H1 (cell line): ENCODE data around the gene OR5D18. TPM values are rescaled to one million over a fixed set of nuclear protein-coding genes. Genes with fewer than 3 reads are reported as not detected.

Experiments
- CTCF ChIA-PET: fragments of 300-600 bp; sonication (Branson Sonifier 250); formaldehyde crosslinking; loops from one replicate; lab custom pipeline; 2021; ENCODE audit not compliant: partially characterized antibody; lab: Charles Lee
- POLR2A ChIA-PET: fragments of 300-600 bp; sonication (Branson Sonifier 250); formaldehyde crosslinking; loops from one replicate; lab custom pipeline; 2021; ENCODE audit warnings: inconsistent platforms; ENCODE audit not compliant: partially characterized antibody; lab: Charles Lee
- DNase-seq, 2 experiments: peaks; one replicate each; pipeline versions ENCODE4 v3.0.0 to v3.0.0-alpha.2; 2010 to 2022; ENCODE audit warnings: low spot score in 2 of 2, low read depth in 1 of 2, mixed read lengths in 1 of 2
- FAIRE-seq: peaks from 2 replicates; lab custom pipeline; 2011; peaks lifted over from hg19 to GRCh38; lab: Jason Lieb, UNC
- H2AFZ ChIP-seq: 2 replicates; pipeline ENCODE4 v1.8.1; 2012; ENCODE audit warnings: low read length, inconsistent platforms
- H2AK5ac ChIP-seq: 2 replicates; pipeline ENCODE4 v1.6.1; 2013; ENCODE audit warnings: low read depth, low read length
- H2BK120ac ChIP-seq: replicated peaks from 2 replicates; pipeline ENCODE3; 2013; ENCODE audit warnings: low read depth, low read length, inconsistent platforms
- H2BK12ac ChIP-seq: 2 replicates; pipeline ENCODE4 v1.6.1; 2013; ENCODE audit warnings: low read depth, low read length
- H2BK15ac ChIP-seq: 2 replicates; pipeline ENCODE4 v1.6.1; 2013; ENCODE audit warnings: low read length
- H2BK20ac ChIP-seq: 2 replicates; pipeline ENCODE4 v1.6.1; 2013; ENCODE audit warnings: low read length
- H2BK5ac ChIP-seq: 2 replicates; pipeline ENCODE4 v1.6.1; 2013; ENCODE audit warnings: low read depth, low read length
- H3K14ac ChIP-seq: 2 replicates; pipeline ENCODE4 v1.6.1; 2013; ENCODE audit warnings: inconsistent platforms; ENCODE audit not compliant: insufficient read length
- H3K18ac ChIP-seq: 2 replicates; pipeline ENCODE4 v1.6.1; 2013; ENCODE audit warnings: low read length; ENCODE audit errors: extremely low read depth
- H3K23ac ChIP-seq: 2 replicates; pipeline ENCODE4 v1.6.1; 2013; ENCODE audit warnings: inconsistent platforms; ENCODE audit not compliant: insufficient read length
- H3K23me2 ChIP-seq: 2 replicates; pipeline ENCODE4 v1.6.1; 2013; ENCODE audit warnings: low read depth, low read length
- H3K27ac ChIP-seq: 2 replicates; pipeline ENCODE4 v1.6.1; 2011; ENCODE audit warnings: low read depth, low read length, inconsistent platforms
- H3K27me3 ChIP-seq, 4 experiments: replicated peaks in 1 of 4; 1 replicate in 1 of 4; 2 replicates in 3 of 4; pipeline versions ENCODE4 v1.6.1 to v1.8.1; 2011 to 2013; ENCODE audit warnings: low read length in 3 of 4, mild to moderate bottlenecking in 3 of 4, inconsistent platforms in 2 of 4, mixed read lengths in 2 of 4, moderate library complexity in 1 of 4; ENCODE audit not compliant: control insufficient read depth in 3 of 4, insufficient read depth in 3 of 4; ENCODE audit errors: extremely low read depth in 1 of 4
- H3K36me3 ChIP-seq, 4 experiments: 2 replicates each; pipeline versions ENCODE4 v1.6.1 to v1.8.1; 2011 to 2013; ENCODE audit warnings: mild to moderate bottlenecking in 4 of 4, low read length in 3 of 4, moderate library complexity in 2 of 4, control low read depth in 1 of 4, inconsistent platforms in 1 of 4; ENCODE audit not compliant: insufficient read depth in 4 of 4, control insufficient read depth in 2 of 4
- H3K4ac ChIP-seq: replicated peaks from 2 replicates; pipeline ENCODE3; 2013; ENCODE audit warnings: low read length, low read depth, mixed read lengths, inconsistent platforms; ENCODE audit not compliant: insufficient read length
- H3K4me1 ChIP-seq, 4 experiments: replicated peaks in 1 of 4; 1 replicate in 1 of 4; 2 replicates in 3 of 4; pipeline versions ENCODE4 v1.6.1 to v1.8.1; 2011 to 2013; ENCODE audit warnings: low read length in 3 of 4, inconsistent platforms in 2 of 4, mixed read lengths in 1 of 4; ENCODE audit not compliant: insufficient read depth in 4 of 4, control insufficient read depth in 3 of 4
- H3K4me2 ChIP-seq, 2 experiments: 2 replicates each; pipeline versions ENCODE4 v1.6.1 to v1.8.1; 2011 to 2013; ENCODE audit warnings: low read depth in 2 of 2, low read length in 2 of 2, control low read depth in 1 of 2, inconsistent platforms in 1 of 2, mild to moderate bottlenecking in 1 of 2; ENCODE audit not compliant: insufficient read depth in 1 of 2
- H3K4me3 ChIP-seq, 4 experiments: fragments of 200-600, 300-600 bp in 1 of 4; sonication (generic), shearing (Covaris generic), sonication (Bioruptor Twin) in 1 of 4; 2 replicates each; pipeline versions ENCODE4 v1.5.1 to v1.8.1; 2011 to 2016; ENCODE audit warnings: low read length in 4 of 4, low read depth in 3 of 4, control low read depth in 2 of 4, inconsistent platforms in 2 of 4, mild to moderate bottlenecking in 2 of 4, mixed read lengths in 1 of 4, moderate library complexity in 1 of 4; ENCODE audit not compliant: insufficient read depth in 2 of 4; ENCODE audit errors: extremely low read depth in 1 of 4
- H3K56ac ChIP-seq: replicated peaks from 2 replicates; pipeline ENCODE3; 2013; ENCODE audit warnings: low read depth, mild to moderate bottlenecking, mixed read lengths, low read length, inconsistent platforms; ENCODE audit not compliant: insufficient read length
- H3K79me1 ChIP-seq: 2 replicates; pipeline ENCODE4 v1.6.1; 2013; ENCODE audit warnings: low read depth, low read length, control low read depth
- H3K79me2 ChIP-seq, 2 experiments: 2 replicates each; pipeline versions ENCODE4 v1.6.1 to v1.8.1; 2012 to 2013; ENCODE audit warnings: low read length in 2 of 2, mild to moderate bottlenecking in 2 of 2, inconsistent platforms in 1 of 2; ENCODE audit not compliant: insufficient read depth in 2 of 2, control insufficient read depth in 1 of 2
- H3K9ac ChIP-seq, 4 experiments: replicated peaks in 1 of 4; 1 replicate in 1 of 4; 2 replicates in 3 of 4; pipeline versions ENCODE4 v1.6.1 to v1.8.1; 2011 to 2013; ENCODE audit warnings: low read depth in 3 of 4, low read length in 3 of 4, control low read depth in 2 of 4, mild to moderate bottlenecking in 2 of 4, moderate library complexity in 2 of 4, inconsistent platforms in 1 of 4; ENCODE audit errors: extremely low read depth in 1 of 4
- H3K9me3 ChIP-seq, 2 experiments: 2 replicates each; pipeline versions ENCODE4 v1.6.1 to v1.8.1; 2012 to 2013; ENCODE audit warnings: mild to moderate bottlenecking in 2 of 2, moderate library complexity in 2 of 2, control low read depth in 1 of 2, inconsistent platforms in 1 of 2, low read depth in 1 of 2, low read length in 1 of 2, mixed read lengths in 1 of 2; ENCODE audit not compliant: insufficient read depth in 2 of 2
- H4K20me1 ChIP-seq, 2 experiments: replicated peaks in 1 of 2; 2 replicates each; pipeline versions ENCODE3 to v1.8.1; 2011 to 2013; ENCODE audit warnings: inconsistent platforms in 2 of 2, low read length in 2 of 2, mild to moderate bottlenecking in 1 of 2; ENCODE audit not compliant: insufficient read depth in 2 of 2, control insufficient read depth in 1 of 2
- H4K5ac ChIP-seq: 2 replicates; pipeline ENCODE4 v1.6.1; 2013; ENCODE audit warnings: low read length, low read depth, mixed read lengths, inconsistent platforms; ENCODE audit not compliant: insufficient read length
- H4K8ac ChIP-seq: 2 replicates; pipeline ENCODE4 v1.8.0; 2013; ENCODE audit warnings: mild to moderate bottlenecking, moderate library complexity, low read length, inconsistent platforms; ENCODE audit not compliant: insufficient read depth; ENCODE audit errors: extremely low read depth
- H4K91ac ChIP-seq: replicated peaks from 2 replicates; pipeline ENCODE3; 2013; ENCODE audit warnings: low read length, mixed read lengths, inconsistent platforms; ENCODE audit not compliant: insufficient read length
- ASH2L ChIP-seq: fragments of 200-600, 300-600 bp; sonication (generic); IDR thresholded peaks from one replicate; pipeline ENCODE4 v1.7.1; 2017; ENCODE audit warnings: low read length
- CTBP2 ChIP-seq: IDR thresholded peaks from 2 replicates; pipeline ENCODE4 v1.7.0; 2011; ENCODE audit warnings: borderline replicate concordance, mild to moderate bottlenecking, moderate library complexity, mixed read lengths, low read length; ENCODE audit not compliant: insufficient read depth, insufficient read length
- EGR1 ChIP-seq: IDR thresholded peaks from 2 replicates; pipeline ENCODE4 v1.6.1; 2011; ENCODE audit warnings: low read depth, low read length, borderline replicate concordance
- GTF2F1 ChIP-seq: IDR thresholded peaks from 2 replicates; pipeline ENCODE4 v1.6.1; 2012; ENCODE audit warnings: low read depth, low read length, improper control_type of control experiment, borderline replicate concordance
- RFX5 ChIP-seq: IDR thresholded peaks from 2 replicates; pipeline ENCODE4 v1.6.1; 2011; ENCODE audit warnings: low read depth, low read length, improper control_type of control experiment, borderline replicate concordance
- SAP30 ChIP-seq: fragments of 300-600 bp; sonication (generic); IDR thresholded peaks from 2 replicates; pipeline ENCODE4 v1.7.1; 2012; ENCODE audit warnings: low read length, moderate library complexity, mild to moderate bottlenecking, inconsistent platforms; ENCODE audit not compliant: insufficient read depth, insufficient replicate concordance
- SIRT6 ChIP-seq: IDR thresholded peaks from one replicate; pipeline ENCODE4 v1.7.1; 2012; ENCODE audit warnings: low read length, inconsistent platforms
- TEAD4 ChIP-seq: IDR thresholded peaks from 2 replicates; pipeline ENCODE4 v1.6.1; 2012; ENCODE audit warnings: low read depth, low read length, inconsistent platforms, mixed read lengths
- WGBS, 2 experiments: shearing (Covaris generic) in 1 of 2; methylation state at CpG; one replicate each; pipeline versions ENCODE4 v1.1.6 to v1.1.7; 2013 to 2015; ENCODE audit warnings: low lambda C conversion rate in 2 of 2, mixed read lengths in 2 of 2, inconsistent platforms in 1 of 2, low coverage in 1 of 2, missing lambda C conversion rate in 1 of 2; ENCODE audit not compliant: insufficient replicate concordance in 2 of 2, insufficient coverage in 1 of 2, insufficient read length in 1 of 2; ENCODE audit errors: extremely low coverage in 1 of 2, missing lambda C conversion rate in 1 of 2; 5-methylcytosine and 5-hydroxymethylcytosine counted together
- polyA plus RNA-seq, 7 experiments: library from polyadenylated mRNA; depleted of rRNA in 3 of 7; stranded (reverse) in 5 of 7; unstranded in 2 of 7; fragments of >200 nt in 5 of 7; fragments of 200-250 nt in 2 of 7; gene quantifications; 1 replicate in 5 of 7; 2 replicates in 1 of 7; 4 replicates in 1 of 7; pipeline versions ENCODE4 v1.2.1 to v1.2.3, GENCODE V29; 2011 to 2013; ENCODE audit warnings: missing spikeins in 2 of 7, mixed read lengths in 2 of 7
- total RNA-seq: library from RNA; stranded (reverse); fragmentation: NEBNext Ultra II Directional; extraction: Animal tissue kit (Norgen Biotek cat#: 25700); gene quantifications from 2 replicates; pipeline ENCODE4 v1.2.1, GENCODE V29; 2021
- TF ChIP-seq, protein P1 (sequence below), 3 experiments: IDR thresholded peaks; 1 replicate in 2 of 3; 2 replicates in 1 of 3; pipeline versions ENCODE4 v1.5.1 to v1.6.1; 2011; ENCODE audit warnings: low read length in 3 of 3, mild to moderate bottlenecking in 3 of 3, inconsistent platforms in 2 of 3, low read depth in 1 of 3, moderate library complexity in 1 of 3; ENCODE audit not compliant: insufficient read depth in 1 of 3; ENCODE audit errors: control extremely low read depth in 1 of 3
- TF ChIP-seq, protein P2 (sequence below): IDR thresholded peaks from 2 replicates; pipeline ENCODE4 v1.6.1; 2012; ENCODE audit warnings: low read length, inconsistent platforms

The OR5D18 gene
- total and polyA plus RNA-seq, 2 of the 8 experiments (the other 6 are each of a cell fraction or from before 2014, with no cell fraction given) = not detected

DNA sequence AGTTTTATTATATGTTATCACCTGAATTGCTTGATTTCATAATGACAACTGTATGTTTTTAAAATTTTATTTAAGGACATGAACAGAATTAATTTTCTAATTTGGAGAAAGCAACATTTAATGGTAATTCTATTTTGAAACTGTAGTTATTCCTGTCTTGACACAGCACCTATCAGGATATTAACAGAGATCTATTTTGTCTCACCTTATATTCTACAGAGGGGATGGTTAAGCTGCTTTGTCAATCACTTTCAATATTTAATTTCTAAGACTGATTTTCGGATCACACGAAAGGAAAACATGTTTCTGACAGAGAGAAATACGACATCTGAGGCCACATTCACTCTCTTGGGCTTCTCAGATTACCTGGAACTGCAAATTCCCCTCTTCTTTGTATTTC, 19.0 kb downstream of the OR5D18 start, which contains the start of gene OR5D16:
Gene OR5D16 (plus strand): TSS at position 301 of the 400 bp plus-strand sequence. CDS start 0 bp downstream, at position 301.
- no peak within 1 kb of the TSS for H3K56ac ChIP-seq
- no peaks in the 10 kb centered on the region for H3K4me1 ChIP-seq
- H3K18ac ChIP-seq = no peak within 1 kb of the TSS
- no peak within 1 kb of the TSS for H4K91ac ChIP-seq
- H4K8ac ChIP-seq = no peak within 1 kb of the TSS
- no peak within 1 kb of the TSS for H3K4me2 ChIP-seq
- H3K27me3 ChIP-seq = no peaks in the 10 kb centered on the region
- H3K23me2 ChIP-seq = no peaks in the 10 kb centered on the region
- no peak within 1 kb of the TSS for H2AK5ac ChIP-seq
- FAIRE-seq (no peak), DNase-seq (no peak)
- H3K9me3 ChIP-seq = peaks cover 47 to 52% of the 10 kb centered on the region in 2 experiments
- H3K9ac ChIP-seq = no peak within 1 kb of the TSS
- H3K14ac ChIP-seq = no peak within 1 kb of the TSS
- no peak within 1 kb of the TSS for H2BK20ac ChIP-seq
- no peak within 1 kb of the TSS for H2BK15ac ChIP-seq
- H2BK12ac ChIP-seq = no peak within 1 kb of the TSS
- no peak within 1 kb of the TSS for H2AFZ ChIP-seq
- no peaks in the 10 kb centered on the region for H3K79me2 ChIP-seq
- no peak within 1 kb of the TSS for H2BK120ac ChIP-seq
- no peaks in the 10 kb centered on the region for H3K36me3 ChIP-seq
- H4K20me1 ChIP-seq = no peaks in the 10 kb centered on the region
- POLR2A ChIA-PET = no interaction called here
- no peak within 1 kb of the TSS for H3K4ac ChIP-seq
- H3K23ac ChIP-seq = no peak within 1 kb of the TSS
- no peak within 1 kb of the TSS for H4K5ac ChIP-seq
- no peak within 1 kb of the TSS for H3K4me3 ChIP-seq
- H3K79me1 ChIP-seq = no peaks in the 10 kb centered on the region
- 66% methylated on average over 3 of the region's 3 CpGs; no CpG with 5 or more reads in 1 of the 2 experiments for WGBS, 2 experiments
- H2BK5ac ChIP-seq = no peak within 1 kb of the TSS
- CTCF ChIA-PET = no interaction called here
- H3K27ac ChIP-seq = no peak within 1 kb of the TSS
- TF ChIP-seq SAP30 (no peak), CTBP2 (no peak), SIRT6 (no peak), TEAD4 (no peak), GTF2F1 (no peak), ASH2L (no peak), RFX5 (no peak), EGR1 (no peak)
- TF ChIP-seq, protein P1, sequence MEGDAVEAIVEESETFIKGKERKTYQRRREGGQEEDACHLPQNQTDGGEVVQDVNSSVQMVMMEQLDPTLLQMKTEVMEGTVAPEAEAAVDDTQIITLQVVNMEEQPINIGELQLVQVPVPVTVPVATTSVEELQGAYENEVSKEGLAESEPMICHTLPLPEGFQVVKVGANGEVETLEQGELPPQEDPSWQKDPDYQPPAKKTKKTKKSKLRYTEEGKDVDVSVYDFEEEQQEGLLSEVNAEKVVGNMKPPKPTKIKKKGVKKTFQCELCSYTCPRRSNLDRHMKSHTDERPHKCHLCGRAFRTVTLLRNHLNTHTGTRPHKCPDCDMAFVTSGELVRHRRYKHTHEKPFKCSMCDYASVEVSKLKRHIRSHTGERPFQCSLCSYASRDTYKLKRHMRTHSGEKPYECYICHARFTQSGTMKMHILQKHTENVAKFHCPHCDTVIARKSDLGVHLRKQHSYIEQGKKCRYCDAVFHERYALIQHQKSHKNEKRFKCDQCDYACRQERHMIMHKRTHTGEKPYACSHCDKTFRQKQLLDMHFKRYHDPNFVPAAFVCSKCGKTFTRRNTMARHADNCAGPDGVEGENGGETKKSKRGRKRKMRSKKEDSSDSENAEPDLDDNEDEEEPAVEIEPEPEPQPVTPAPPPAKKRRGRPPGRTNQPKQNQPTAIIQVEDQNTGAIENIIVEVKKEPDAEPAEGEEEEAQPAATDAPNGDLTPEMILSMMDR (IDR thresholded peaks at IDR 0.05; ENCODE audit: control extremely low read depth in 1 of 3, insufficient read depth in 1 of 3, low read depth in 1 of 3, low read length in 3 of 3) = no peak
- TF ChIP-seq, protein P2, sequence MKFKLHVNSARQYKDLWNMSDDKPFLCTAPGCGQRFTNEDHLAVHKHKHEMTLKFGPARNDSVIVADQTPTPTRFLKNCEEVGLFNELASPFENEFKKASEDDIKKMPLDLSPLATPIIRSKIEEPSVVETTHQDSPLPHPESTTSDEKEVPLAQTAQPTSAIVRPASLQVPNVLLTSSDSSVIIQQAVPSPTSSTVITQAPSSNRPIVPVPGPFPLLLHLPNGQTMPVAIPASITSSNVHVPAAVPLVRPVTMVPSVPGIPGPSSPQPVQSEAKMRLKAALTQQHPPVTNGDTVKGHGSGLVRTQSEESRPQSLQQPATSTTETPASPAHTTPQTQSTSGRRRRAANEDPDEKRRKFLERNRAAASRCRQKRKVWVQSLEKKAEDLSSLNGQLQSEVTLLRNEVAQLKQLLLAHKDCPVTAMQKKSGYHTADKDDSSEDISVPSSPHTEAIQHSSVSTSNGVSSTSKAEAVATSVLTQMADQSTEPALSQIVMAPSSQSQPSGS = no peak
